ENCODE data around the gene RETREG2.

RETREG2 gene

DNA sequence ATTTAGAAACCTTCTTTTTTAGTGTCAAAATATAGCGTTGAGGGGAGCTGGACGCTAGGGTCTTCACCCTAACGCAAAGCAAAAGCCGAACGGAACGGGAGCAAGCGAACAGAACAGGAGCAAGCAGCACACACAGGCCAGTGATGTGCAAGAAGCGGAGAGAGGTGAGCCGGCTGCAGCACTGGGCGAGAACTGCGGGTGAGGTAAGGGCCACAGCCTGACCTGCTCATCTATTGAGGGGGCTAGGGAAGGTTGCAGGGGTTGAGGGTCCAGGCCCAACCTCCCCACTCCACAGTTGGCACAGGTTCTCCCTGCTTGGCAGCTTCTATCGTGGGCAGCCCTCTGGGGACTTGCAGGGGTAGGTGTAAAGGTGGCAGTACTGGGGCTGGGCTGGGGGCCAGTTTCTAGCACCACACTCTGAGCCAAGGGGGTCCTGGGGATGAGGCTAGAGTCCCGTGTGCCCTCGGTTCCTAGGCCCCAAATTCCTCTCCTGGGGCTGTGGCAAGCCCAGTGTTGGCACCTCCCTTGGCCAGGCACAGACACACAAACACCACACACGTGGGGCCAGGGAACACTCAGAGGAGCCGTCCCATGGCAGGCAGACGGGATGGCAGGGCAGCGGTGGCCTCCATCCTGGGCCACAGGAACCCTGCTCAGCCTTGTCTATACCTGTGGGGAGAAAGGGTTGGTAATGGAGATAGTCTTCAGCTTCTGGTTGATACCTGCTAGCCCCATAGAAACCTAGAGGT is 41.9 kb downstream of the RETREG2 start:
- Histone ChIP-seq H3K9ac (ENCODE audit: low read length) (peak overlapping the region; percentile 76), H3K4me3 (ENCODE audit: low read depth in 1 of 2, low read length in 2 of 2) (peak overlapping the region in 1 of 2 donors; percentile 58), H3K27me3 (ENCODE audit: control insufficient read depth in 1 of 2, insufficient read depth in 2 of 2, low read length in 2 of 2) (no peaks in the 10 kb centered on the region), H3K9me3 (ENCODE audit: low read length) (no peaks in the 10 kb centered on the region), H3K27ac (ENCODE audit: low read depth, low read length) (peak overlapping the region; percentile 93), H3K36me3 (ENCODE audit: insufficient read depth, low read length) (peaks cover 69% of the 10 kb centered on the region), H3K4me1 (ENCODE audit: insufficient read depth, low read length) (peaks cover 26% of the 10 kb centered on the region)

DNA sequence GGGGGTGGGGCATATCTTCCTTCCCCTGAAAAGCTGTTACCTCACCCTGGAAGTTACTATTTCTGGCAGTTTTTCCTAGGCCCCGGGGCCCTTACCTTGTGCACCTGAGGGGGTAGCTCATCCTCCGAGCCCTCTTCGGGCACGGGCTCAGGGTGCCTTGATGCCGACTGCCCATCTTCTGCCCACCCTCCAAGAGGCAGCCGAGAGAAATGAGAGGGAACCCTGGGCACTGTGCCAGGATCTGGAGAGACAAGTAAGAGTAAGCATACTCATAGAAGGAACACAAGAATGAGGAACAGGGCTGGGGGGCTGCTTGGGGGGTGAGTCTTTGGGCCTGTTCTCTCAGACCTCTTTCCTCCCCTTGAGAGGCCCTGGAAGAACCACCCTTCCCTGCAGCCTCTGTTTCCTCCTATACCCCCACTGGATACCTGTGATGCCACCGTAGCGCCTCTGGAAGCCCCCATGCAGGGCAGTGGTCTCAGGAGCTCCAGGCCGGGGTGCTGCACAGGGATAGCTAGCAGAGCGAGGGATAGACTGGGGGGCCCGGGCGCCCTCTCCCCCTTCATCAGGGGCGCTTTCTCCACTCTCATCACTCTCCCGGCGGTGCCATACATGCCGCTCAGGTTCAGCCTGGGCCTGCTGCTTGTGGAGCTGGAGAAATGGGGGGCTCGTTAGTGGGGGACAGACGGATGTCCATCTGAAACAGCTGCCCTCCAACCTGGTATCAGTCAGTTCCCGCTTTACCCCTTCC is 42.8 kb downstream of the RETREG2 start:
- peaks cover 26% of the 10 kb centered on the region for H3K4me1 ChIP-seq (ENCODE audit: insufficient read depth, low read length)
- H3K27me3 ChIP-seq (ENCODE audit: control insufficient read depth in 1 of 2, insufficient read depth in 2 of 2, low read length in 2 of 2) = no peaks in the 10 kb centered on the region
- no peaks in the 10 kb centered on the region for H3K9me3 ChIP-seq (ENCODE audit: low read length)
- H3K27ac ChIP-seq (ENCODE audit: low read depth, low read length) = no peak overlapping the region
- peaks cover 66% of the 10 kb centered on the region for H3K36me3 ChIP-seq (ENCODE audit: insufficient read depth, low read length)
- no peak overlapping the region for H3K9ac ChIP-seq (ENCODE audit: low read length)
- H3K4me3 ChIP-seq (ENCODE audit: low read depth in 1 of 2, low read length in 2 of 2) = no peak overlapping the region

DNA sequence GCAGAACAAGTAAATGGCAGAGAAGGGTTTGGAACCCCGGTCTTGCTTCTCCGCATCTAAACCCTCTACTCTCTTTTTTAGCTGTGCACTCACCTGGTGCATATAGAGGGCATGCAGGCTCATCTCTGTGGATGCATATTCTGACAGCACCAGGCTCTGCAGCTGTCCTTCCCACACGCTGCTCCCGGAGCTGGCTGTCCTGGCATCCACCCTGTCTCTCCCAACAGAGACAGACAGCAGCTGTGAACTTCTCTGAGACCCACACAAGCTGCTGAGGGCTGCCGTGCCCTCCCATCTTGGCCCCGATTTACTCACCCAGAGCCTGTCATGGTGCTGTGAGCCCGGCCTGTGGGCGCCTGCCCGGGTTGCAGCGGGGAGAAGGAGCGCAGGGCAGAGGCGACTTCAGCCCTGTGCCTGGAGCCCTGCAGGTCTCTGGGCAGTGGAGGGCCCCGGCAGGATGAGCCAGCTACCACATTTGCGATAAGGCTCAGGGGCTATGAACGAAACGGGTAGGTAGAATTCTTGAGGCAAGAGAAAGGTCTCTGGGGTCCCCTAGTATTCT is 44.0 kb downstream of the RETREG2 start:
- Histone ChIP-seq H3K4me1 (ENCODE audit: insufficient read depth, low read length) (peaks cover 18% of the 10 kb centered on the region), H3K4me3 (ENCODE audit: low read depth in 1 of 2, low read length in 2 of 2) (no peak overlapping the region), H3K36me3 (ENCODE audit: insufficient read depth, low read length) (peaks cover 65% of the 10 kb centered on the region), H3K9ac (ENCODE audit: low read length) (no peak overlapping the region), H3K9me3 (ENCODE audit: low read length) (no peaks in the 10 kb centered on the region), H3K27me3 (ENCODE audit: control insufficient read depth in 1 of 2, insufficient read depth in 2 of 2, low read length in 2 of 2) (no peaks in the 10 kb centered on the region), H3K27ac (ENCODE audit: low read depth, low read length) (no peak overlapping the region)

DNA sequence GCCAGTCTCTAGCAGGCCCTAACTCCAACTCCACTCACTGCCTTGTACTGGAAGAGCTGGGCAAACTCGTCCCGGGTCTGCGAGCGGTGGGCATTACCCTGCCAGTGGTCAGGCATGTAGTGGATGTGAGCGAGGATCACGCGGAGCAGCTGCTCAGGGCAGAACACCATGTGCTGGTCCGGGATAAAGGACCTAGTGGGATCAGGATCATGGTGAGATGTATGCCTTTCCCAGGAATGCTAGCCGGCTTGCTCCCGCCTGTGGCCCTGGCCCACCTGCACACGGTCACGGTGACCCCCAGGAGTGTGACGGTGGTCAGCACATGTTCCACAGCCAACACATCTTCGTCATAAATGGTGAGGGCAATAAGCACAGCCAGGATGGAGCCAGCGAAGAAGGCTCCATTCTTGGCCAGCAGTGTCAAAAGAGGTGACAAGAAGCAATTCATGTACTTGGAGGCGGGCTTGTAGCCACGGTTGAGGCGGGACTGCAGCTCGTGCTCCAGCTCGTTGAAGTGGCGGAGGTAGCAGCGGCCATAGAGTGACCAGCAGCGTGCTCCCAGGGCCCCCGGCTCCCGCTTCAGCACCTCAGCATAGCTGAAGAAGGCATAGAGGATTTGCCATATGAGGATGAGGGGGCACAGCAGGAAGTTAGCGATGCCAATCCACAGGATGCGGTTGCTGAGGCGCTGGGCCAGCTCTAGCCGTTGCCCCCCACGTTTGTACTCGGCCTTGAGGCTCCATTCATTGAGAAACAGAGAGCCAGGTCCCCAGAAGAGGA is 45.9 kb downstream of the RETREG2 start:
- H3K27ac ChIP-seq (ENCODE audit: low read depth, low read length) = no peak overlapping the region
- H3K4me1 ChIP-seq (ENCODE audit: insufficient read depth, low read length) = peaks cover 24% of the 10 kb centered on the region
- H3K9ac ChIP-seq (ENCODE audit: low read length) = no peak overlapping the region
- no peak overlapping the region for H3K4me3 ChIP-seq (ENCODE audit: low read depth in 1 of 2, low read length in 2 of 2)
- no peaks in the 10 kb centered on the region for H3K9me3 ChIP-seq (ENCODE audit: low read length)
- peaks cover 67% of the 10 kb centered on the region for H3K36me3 ChIP-seq (ENCODE audit: insufficient read depth, low read length)
- H3K27me3 ChIP-seq (ENCODE audit: control insufficient read depth in 1 of 2, insufficient read depth in 2 of 2, low read length in 2 of 2) = no peaks in the 10 kb centered on the region

DNA sequence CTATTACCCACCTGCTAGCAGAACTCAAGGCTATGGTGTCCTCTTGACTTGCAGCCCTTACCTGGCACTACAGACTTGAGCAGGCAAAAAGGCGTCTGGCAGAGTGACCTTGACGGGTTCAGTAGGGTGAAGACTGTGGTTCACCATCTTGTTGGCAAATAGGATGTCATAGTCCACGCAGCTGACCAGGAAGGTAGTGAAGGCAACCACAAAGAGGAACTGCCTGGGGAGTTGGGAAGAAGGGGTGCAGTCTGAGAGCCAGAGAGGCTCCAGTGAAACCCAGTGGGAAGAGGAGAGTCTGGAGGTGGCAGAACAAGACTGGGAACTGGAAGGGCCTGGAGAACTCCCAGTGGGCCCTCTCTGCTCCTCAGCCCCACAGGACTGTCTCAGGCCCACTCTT is 47.3 kb downstream of the RETREG2 start:
- H3K27ac ChIP-seq (ENCODE audit: low read depth, low read length) = no peak overlapping the region
- peaks cover 61% of the 10 kb centered on the region for H3K36me3 ChIP-seq (ENCODE audit: insufficient read depth, low read length)
- H3K9me3 ChIP-seq (ENCODE audit: low read length) = no peaks in the 10 kb centered on the region
- H3K9ac ChIP-seq (ENCODE audit: low read length) = no peak overlapping the region
- H3K4me3 ChIP-seq (ENCODE audit: low read depth in 1 of 2, low read length in 2 of 2) = no peak overlapping the region
- H3K27me3 ChIP-seq (ENCODE audit: control insufficient read depth in 1 of 2, insufficient read depth in 2 of 2, low read length in 2 of 2) = no peaks in the 10 kb centered on the region
- peaks cover 16% of the 10 kb centered on the region for H3K4me1 ChIP-seq (ENCODE audit: insufficient read depth, low read length)

DNA sequence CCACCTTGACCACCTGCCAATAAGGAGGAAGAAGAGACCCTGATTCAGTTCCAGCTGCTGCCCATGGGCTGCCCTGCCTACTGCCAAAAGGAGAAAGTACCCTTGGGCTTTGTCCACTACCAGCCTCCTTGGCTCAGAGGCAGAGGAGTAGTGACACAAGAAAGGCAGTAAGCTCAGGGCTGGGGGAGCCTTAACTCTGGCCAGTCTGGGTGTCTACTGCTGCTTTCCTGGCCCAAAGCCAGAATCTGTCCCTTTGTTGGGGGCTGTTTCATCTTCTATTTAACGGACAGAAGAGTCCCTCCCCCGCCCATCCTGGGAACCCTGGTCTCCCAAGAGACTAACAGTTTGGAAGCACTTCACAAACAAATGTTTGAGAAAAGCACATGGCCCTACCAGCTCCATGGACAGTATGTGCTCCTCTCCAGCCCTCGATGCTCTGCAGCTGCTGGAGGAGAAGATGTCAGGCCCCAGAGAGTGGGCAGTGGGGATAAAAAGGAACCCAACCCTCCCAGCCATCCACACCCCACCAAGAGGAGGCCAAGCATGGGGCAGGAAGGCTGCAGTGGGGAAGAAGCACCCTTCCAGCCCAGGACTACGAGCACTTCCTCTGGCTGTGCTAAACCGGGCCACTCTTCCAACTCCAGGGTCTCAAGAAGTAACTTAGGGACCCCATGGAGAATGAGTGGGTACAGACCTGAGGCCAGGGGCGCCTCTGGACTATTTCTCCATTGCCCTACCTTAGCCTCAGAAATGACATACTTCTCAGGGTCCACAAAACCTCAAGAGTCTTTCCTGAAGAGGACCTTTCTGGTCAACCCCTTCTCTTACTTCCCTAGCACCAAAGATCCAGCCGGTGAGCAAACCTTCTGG is 50.2 kb downstream of the RETREG2 start:
- peaks cover 50% of the 10 kb centered on the region for H3K36me3 ChIP-seq (ENCODE audit: insufficient read depth, low read length)
- H3K4me3 ChIP-seq (ENCODE audit: low read depth in 1 of 2, low read length in 2 of 2) = peak overlapping the region; percentile 83 to 91
- H3K9me3 ChIP-seq (ENCODE audit: low read length) = no peaks in the 10 kb centered on the region
- peak overlapping the region; percentile 96 for H3K27ac ChIP-seq (ENCODE audit: low read depth, low read length)
- H3K9ac ChIP-seq (ENCODE audit: low read length) = peak overlapping the region; percentile 88
- H3K27me3 ChIP-seq (ENCODE audit: control insufficient read depth in 1 of 2, insufficient read depth in 2 of 2, low read length in 2 of 2) = no peaks in the 10 kb centered on the region
- H3K4me1 ChIP-seq (ENCODE audit: insufficient read depth, low read length) = peaks cover 24% of the 10 kb centered on the region

DNA sequence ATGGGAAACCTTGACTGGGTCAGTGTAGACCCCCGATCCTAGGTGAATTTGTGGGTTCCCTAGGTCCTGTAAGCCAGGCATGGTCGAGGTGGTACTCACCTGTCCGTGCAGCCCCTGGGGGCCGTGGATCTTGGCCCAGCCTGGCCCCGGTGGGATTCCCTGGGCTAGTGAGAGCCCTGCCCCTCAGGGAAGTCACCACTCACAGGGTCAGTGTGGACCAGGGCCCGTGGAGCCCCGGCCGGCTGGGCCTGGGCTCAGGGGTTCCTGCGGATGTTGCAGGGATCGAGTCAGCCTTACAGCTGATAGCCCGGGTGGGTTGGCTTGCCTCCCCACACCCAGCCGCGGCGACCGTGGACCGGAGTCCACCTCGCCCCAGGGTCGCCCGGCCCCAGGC is 50.8 kb downstream of the RETREG2 start:
- peak overlapping the region; percentile 88 for H3K9ac ChIP-seq (ENCODE audit: low read length)
- no peaks in the 10 kb centered on the region for H3K27me3 ChIP-seq (ENCODE audit: control insufficient read depth in 1 of 2, insufficient read depth in 2 of 2, low read length in 2 of 2)
- peak overlapping the region; percentile 96 for H3K27ac ChIP-seq (ENCODE audit: low read depth, low read length)
- H3K36me3 ChIP-seq (ENCODE audit: insufficient read depth, low read length) = peaks cover 50% of the 10 kb centered on the region
- H3K4me1 ChIP-seq (ENCODE audit: insufficient read depth, low read length) = peaks cover 24% of the 10 kb centered on the region
- H3K9me3 ChIP-seq (ENCODE audit: low read length) = no peaks in the 10 kb centered on the region
- peak overlapping the region; percentile 83 to 91 for H3K4me3 ChIP-seq (ENCODE audit: low read depth in 1 of 2, low read length in 2 of 2)

DNA sequence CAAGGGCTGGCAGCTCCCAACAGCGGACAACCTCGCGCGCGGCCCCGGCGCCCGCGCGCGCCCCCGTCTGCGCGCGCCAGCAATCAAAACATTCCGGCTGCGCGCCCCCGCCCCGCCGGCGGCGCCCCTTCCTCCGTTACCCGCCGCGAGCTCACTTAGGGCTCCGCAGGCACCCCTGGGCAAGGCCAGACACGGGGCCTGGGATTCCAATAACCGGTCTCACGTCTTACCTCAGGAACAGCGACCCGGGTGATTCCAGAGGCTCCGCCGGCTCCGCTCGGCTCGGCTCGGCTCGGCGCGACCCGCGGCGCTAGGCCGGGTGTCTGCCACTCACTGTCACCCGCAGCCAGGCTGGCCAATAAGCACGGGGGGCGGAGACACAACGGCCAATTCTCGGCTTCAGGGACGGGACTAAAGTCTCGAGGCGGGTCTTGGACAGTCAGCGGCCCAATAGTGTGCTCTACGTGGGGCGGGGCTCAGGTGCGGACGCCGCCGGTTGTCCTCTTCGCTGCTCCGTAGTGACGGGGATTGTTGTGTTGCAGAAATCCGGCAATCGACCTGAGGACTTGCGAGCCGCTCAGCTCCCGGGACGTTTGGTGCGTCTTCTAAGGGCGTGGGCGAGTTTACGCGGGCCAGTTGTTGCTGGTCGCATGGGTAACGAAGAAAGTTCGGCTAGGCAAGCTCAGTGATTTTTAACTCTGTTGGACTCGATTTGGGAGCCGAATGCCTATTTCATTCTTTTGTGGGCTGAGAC is 51.4 kb downstream of the RETREG2 start, which contains the start of the genes ANKZF1 and ATG9A:
Gene ANKZF1, plus strand, starts transcription at position 502 of the 754 bp plus-strand sequence. CDS start 452 bp downstream, outside the sequence.
Gene ATG9A, minus strand, starts transcription at position 332 of the 754 bp plus-strand sequence. CDS start 1,612 bp downstream, outside the sequence.
- H3K9me3 ChIP-seq (ENCODE audit: low read length) = no peaks in the 10 kb centered on the region
- peak within 1 kb of the TSS; percentile 96 for H3K27ac ChIP-seq (ENCODE audit: low read depth, low read length)
- H3K4me1 ChIP-seq (ENCODE audit: insufficient read depth, low read length) = peaks cover 24% of the 10 kb centered on the region
- peak within 1 kb of the TSS; percentile 88 for H3K9ac ChIP-seq (ENCODE audit: low read length)
- H3K4me3 ChIP-seq (ENCODE audit: low read depth in 1 of 2, low read length in 2 of 2) = peak within 1 kb of the TSS; percentile 83 to 91
- H3K36me3 ChIP-seq (ENCODE audit: insufficient read depth, low read length) = peaks cover 50% of the 10 kb centered on the region
- no peaks in the 10 kb centered on the region for H3K27me3 ChIP-seq (ENCODE audit: control insufficient read depth in 1 of 2, insufficient read depth in 2 of 2, low read length in 2 of 2)

DNA sequence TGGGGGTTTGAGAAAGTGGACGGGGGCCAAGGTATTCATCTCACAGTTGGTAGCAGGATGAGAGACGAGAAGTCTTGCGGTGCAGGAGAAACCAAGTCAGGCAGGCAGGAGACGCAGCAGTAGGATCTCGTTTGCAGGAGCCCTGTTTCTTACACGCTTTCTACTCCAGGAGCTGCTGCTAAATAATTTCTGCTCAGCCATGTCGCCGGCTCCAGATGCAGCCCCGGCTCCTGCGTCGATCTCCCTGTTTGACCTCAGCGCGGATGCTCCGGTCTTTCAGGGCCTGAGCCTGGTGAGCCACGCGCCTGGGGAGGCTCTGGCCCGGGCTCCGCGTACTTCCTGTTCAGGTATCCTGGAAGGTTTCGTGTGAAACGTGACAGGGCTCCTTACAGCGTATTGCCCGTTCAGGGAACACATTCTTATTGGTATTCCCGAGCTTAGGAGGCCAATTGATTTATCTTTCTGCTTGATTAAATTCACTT is 52.0 kb downstream of the RETREG2 start:
- Histone ChIP-seq H3K27ac (ENCODE audit: low read depth, low read length) (peak overlapping the region; percentile 96), H3K9me3 (ENCODE audit: low read length) (no peaks in the 10 kb centered on the region), H3K27me3 (ENCODE audit: control insufficient read depth in 1 of 2, insufficient read depth in 2 of 2, low read length in 2 of 2) (no peaks in the 10 kb centered on the region), H3K4me1 (ENCODE audit: insufficient read depth, low read length) (peaks cover 24% of the 10 kb centered on the region), H3K36me3 (ENCODE audit: insufficient read depth, low read length) (peaks cover 50% of the 10 kb centered on the region), H3K9ac (ENCODE audit: low read length) (peak overlapping the region; percentile 44), H3K4me3 (ENCODE audit: low read depth in 1 of 2, low read length in 2 of 2) (peak overlapping the region; percentile 31 to 91)

DNA sequence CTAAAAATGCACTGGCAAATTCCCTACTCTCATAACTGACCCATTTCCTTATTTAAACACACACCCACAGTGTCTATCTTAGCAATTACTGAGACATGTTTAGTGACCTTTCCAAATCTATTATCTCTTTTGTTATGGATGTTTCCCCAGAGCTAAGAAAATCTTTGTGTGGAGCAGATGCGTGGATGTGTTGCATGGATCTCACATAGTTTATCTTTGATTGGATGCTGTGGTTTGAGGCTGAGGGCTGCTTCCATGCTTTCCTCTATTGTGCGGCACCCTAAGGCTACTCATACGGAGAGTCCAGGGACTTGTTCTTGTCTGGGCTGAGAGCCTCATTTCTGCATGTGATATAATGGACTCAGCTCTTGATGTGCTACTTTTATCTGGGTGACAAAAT is 56.3 kb downstream of the RETREG2 start:
- Histone ChIP-seq H3K27ac (ENCODE audit: low read depth, low read length) (no peak overlapping the region), H3K4me1 (ENCODE audit: insufficient read depth, low read length) (peaks cover 9% of the 10 kb centered on the region), H3K9me3 (ENCODE audit: low read length) (no peaks in the 10 kb centered on the region), H3K36me3 (ENCODE audit: insufficient read depth, low read length) (peaks cover 78% of the 10 kb centered on the region), H3K4me3 (ENCODE audit: low read depth in 1 of 2, low read length in 2 of 2) (no peak overlapping the region), H3K27me3 (ENCODE audit: control insufficient read depth in 1 of 2, insufficient read depth in 2 of 2, low read length in 2 of 2) (no peaks in the 10 kb centered on the region), H3K9ac (ENCODE audit: low read length) (no peak overlapping the region)
